ENCODE measurements around the gene ZNF217. TPM values are rescaled to one million over a fixed set of nuclear protein-coding genes. Genes with fewer than 3 reads are reported as not detected.
A peak's percentile ranks its signal among the peaks of the same experiment; 100 is the strongest.

ZNF217 gene
- total and polyA plus RNA-seq, 9 of the 15 experiments (the other 6 are each of a cell fraction or from before 2014, with no cell fraction given): 3.0 to 41.8 (median 16.8) TPM

GRCh38 chr20:53527196-53527595 lies 66.4 kb downstream of the ZNF217 start:
- Histone ChIP-seq H3K36me3 (ENCODE audit: control insufficient read depth, insufficient read depth, low read length) (no peaks in the 10 kb centered on the region), H3K79me2 (ENCODE audit: control insufficient read depth, insufficient read depth, low read length) (no peaks in the 10 kb centered on the region), H3K4me2 (ENCODE audit: insufficient read depth, low read length) (no peak overlapping the region), H3K9ac (ENCODE audit: insufficient read depth in 1 of 2, low read depth in 2 of 2, low read length in 2 of 2) (no peak overlapping the region), H3K4me1 (replicated peaks in 1 of 2; ENCODE audit: control insufficient read depth in 2 of 2, insufficient read depth in 2 of 2, low read length in 2 of 2) (no peaks in the 10 kb centered on the region), H3K4me3 (no peak overlapping the region), H3K9me1 (ENCODE audit: control insufficient read depth, insufficient read depth, low read length) (no peaks in the 10 kb centered on the region), H4K20me1 (replicated peaks; ENCODE audit: control insufficient read depth, insufficient read depth, low read length) (no peaks in the 10 kb centered on the region), H2AFZ (ENCODE audit: low read depth, low read length) (0 out of 2 replicates have a peak overlapping the region, but pooled peaks have one; percentile 50), H3K27ac (ENCODE audit: extremely low read depth, low read depth, low read length) (no peak overlapping the region), H3K27me3 (ENCODE audit: control insufficient read depth in 2 of 2, insufficient read depth in 2 of 2, low read length in 2 of 2) (peaks cover 3 to 23% of the 10 kb centered on the region in 2 experiments; a peak in 3 of 5 replicates), H3K9me3 (replicated peaks; ENCODE audit: control insufficient read depth, insufficient read depth, low read depth, low read length) (no peaks in the 10 kb centered on the region)
- 10% methylated on average over 8 of the region's 8 CpGs for WGBS (ENCODE audit: insufficient coverage, low coverage, missing lambda C conversion rate)
- CTCF ChIA-PET (ENCODE audit: low intra/inter-chr PET ratio): no interaction called here
- ATAC-seq (peak; percentile 45), FAIRE-seq (no peak), DNase-seq (ENCODE audit: extremely low read depth in 1 of 4, low spot score in 3 of 4) (no peak)
- intact Hi-C loops (cut with micrococcal nuclease): no loop called here
- POLR2A ChIA-PET: no interaction called here
- in situ Hi-C loops (cut with MboI): no loop called here
- no TSS peak for BruUV-seq (replicated peaks)
- TF ChIP-seq, protein P1, sequence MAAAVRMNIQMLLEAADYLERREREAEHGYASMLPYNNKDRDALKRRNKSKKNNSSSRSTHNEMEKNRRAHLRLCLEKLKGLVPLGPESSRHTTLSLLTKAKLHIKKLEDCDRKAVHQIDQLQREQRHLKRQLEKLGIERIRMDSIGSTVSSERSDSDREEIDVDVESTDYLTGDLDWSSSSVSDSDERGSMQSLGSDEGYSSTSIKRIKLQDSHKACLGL (CRISPR knock-in tag; IDR thresholded peaks at IDR 0.05; ENCODE audit: borderline replicate concordance, poor library complexity, severe bottlenecking): no peak
- TF ChIP-seq PCBP2 (IDR thresholded peaks at IDR 0.05; ENCODE audit: low read depth, low read length, poor library complexity, severe bottlenecking) (no peak), E2F5 (CRISPR knock-in tag; IDR thresholded peaks at IDR 0.05) (no peak), KLF10 (CRISPR knock-in tag; IDR thresholded peaks at IDR 0.05) (no peak), ZNF41 (CRISPR knock-in tag; conservative IDR thresholded peaks at IDR 0.05) (no peak), ARID2 (IDR thresholded peaks at IDR 0.05) (no peak), RREB1 (CRISPR knock-in tag; IDR thresholded peaks at IDR 0.05) (no peak), ZNF707 (CRISPR knock-in tag; conservative IDR thresholded peaks at IDR 0.05) (no peak), PHTF2 (CRISPR knock-in tag; IDR thresholded peaks at IDR 0.05) (no peak), ZNF3 (CRISPR knock-in tag; IDR thresholded peaks at IDR 0.05) (no peak), PHB (CRISPR knock-in tag; IDR thresholded peaks at IDR 0.05) (no peak), ILK (tag; IDR thresholded peaks at IDR 0.05; ENCODE audit: borderline replicate concordance, low read depth) (no peak)
- TF ChIP-seq, protein P2, sequence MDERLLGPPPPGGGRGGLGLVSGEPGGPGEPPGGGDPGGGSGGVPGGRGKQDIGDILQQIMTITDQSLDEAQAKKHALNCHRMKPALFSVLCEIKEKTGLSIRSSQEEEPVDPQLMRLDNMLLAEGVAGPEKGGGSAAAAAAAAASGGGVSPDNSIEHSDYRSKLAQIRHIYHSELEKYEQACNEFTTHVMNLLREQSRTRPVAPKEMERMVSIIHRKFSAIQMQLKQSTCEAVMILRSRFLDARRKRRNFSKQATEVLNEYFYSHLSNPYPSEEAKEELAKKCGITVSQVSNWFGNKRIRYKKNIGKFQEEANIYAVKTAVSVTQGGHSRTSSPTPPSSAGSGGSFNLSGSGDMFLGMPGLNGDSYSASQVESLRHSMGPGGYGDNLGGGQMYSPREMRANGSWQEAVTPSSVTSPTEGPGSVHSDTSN (CRISPR knock-in tag; IDR thresholded peaks at IDR 0.05; ENCODE audit: low read depth): no peak
- TF ChIP-seq, protein P2 (tag; conservative IDR thresholded peaks at IDR 0.05; ENCODE audit: low read depth): no peak
